DLD1 (cell line): Measurements from ENCODE around the gene NLRC5.

ENCODE experiments used
- in situ Hi-C: cut with HindIII; loops from 2 replicates; pipeline ENCODE4 v1.10.0; 2017; ENCODE audit warnings: low sequenced_read_pairs

The NLRC5 gene

GRCh38 chr16:57070424-57070823 is 81.1 kb downstream of the NLRC5 start:
- in situ Hi-C loops = loop anchor here (10.0 kb wide), 1 partner anchor 74 kb away; no protein-coding TSS in a partner anchor

DNA sequence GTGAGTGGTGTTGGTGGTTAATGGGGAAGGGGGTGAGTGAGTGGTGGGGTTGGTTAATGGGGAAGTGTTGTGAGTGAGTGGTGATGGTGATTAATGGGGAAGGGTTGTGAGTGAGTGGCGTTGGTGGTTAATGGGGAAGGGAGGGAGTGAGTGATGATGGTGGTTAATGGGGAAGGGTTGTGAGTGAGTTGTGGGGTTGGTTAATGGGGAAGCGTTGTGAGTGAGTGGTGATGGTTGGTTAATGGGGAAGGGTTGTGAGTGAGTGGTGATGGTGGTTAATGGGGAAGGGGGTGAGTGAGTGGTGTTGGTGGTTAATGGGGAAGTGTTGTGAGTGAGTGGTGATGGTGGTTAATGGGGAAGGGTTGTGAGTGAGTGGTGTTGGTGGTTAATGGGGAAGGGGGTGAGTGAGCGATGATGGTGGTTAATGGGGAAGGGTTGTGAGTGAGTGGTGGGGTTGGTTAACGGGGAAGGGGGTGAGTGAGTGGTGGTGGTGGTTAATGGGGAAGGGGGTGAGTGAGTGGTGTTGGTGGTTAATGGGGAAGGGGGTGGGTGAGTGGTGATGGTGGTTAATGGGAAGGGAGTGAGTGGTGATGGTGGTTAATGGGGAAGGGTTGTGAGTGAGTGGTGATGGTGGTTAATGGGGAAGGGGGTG is 81.8 kb downstream of the NLRC5 start:
- in situ Hi-C loops = loop anchor here (10.0 kb wide), 1 partner anchor 74 kb away; no protein-coding TSS in a partner anchor

DNA sequence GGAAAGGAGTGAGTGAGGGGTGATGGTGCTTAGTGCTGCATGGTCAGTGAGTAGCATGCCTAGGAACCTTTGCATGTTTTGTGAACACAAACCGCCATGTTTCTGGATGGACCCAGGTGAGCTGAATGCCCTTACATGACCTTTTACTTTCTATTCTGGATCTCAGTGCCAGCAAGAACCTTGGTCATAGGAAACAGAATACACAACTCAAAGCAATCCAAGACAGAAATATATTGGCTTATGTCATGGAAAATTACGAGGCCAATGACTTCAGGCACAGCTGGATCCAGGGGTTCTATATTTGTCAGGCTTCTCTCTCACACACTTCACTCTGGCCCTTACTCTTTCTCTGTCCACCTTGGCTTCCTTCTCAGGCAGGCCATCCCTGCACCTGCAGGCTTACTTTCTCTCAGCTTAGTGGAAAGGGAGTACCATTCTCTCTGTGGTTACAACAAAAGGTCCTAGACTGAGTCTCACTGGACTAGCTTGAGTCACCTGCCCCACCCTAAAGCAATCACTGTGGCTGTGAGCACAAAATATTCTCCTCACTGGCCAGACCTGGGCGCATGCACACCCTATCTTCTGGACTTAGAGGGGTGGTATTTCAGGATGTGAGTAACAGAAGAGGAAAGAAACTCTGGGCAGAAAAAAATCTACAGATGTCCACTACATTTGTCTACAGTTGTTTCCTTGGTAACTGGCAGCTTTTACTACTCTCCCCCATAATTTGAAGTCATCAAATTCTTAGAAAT is 82.7 kb downstream of the NLRC5 start:
- in situ Hi-C loops = loop anchor here (10.0 kb wide), 1 partner anchor 73 kb away; no protein-coding TSS in a partner anchor

- in situ Hi-C loops = loop anchor here (10.0 kb wide), 1 partner anchor 72 kb away; no protein-coding TSS in a partner anchor
Observed at GRCh38 chr16:57072616-57073275, 83.4 kb downstream of the NLRC5 start.

GRCh38 chr16:57077714-57078113 is 88.4 kb downstream of the NLRC5 start:
- in situ Hi-C loops = loop anchor here (10.0 kb wide), 1 partner anchor 67 kb away; no protein-coding TSS in a partner anchor

GRCh38 chr16:57081744-57082143 is 92.4 kb downstream of the NLRC5 start:
- in situ Hi-C loops = no loop called here

- in situ Hi-C loops = no loop called here
Observed at GRCh38 chr16:57082664-57083063, 93.3 kb downstream of the NLRC5 start.

GRCh38 chr16:57083485-57084126 is 94.2 kb downstream of the NLRC5 start:
- in situ Hi-C loops = no loop called here

- in situ Hi-C loops = no loop called here
Observed at GRCh38 chr16:57084257-57084770, 95.0 kb downstream of the NLRC5 start.

- in situ Hi-C loops = no loop called here
Observed at GRCh38 chr16:57084996-57085395, 95.6 kb downstream of the NLRC5 start.

DNA sequence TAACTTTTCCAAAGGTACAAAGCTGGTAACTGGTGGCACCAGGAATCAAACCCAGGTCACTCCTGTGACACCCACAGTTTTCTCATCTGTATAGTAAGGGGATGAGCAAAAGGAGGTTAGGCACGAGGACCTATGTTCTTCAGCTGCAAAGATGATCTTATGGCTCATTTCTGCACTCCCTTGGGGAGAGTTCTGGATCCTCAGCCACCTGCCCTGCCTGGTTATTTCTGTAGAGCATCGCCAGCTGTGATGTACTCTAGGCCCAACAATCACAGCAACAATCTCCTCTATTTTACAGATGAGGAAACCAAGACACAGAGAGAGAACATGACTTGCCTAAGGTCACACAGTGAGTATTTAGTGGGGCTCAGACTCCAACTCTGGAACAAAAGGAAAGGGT is 97.6 kb downstream of the NLRC5 start:
- in situ Hi-C loops = no loop called here

DNA sequence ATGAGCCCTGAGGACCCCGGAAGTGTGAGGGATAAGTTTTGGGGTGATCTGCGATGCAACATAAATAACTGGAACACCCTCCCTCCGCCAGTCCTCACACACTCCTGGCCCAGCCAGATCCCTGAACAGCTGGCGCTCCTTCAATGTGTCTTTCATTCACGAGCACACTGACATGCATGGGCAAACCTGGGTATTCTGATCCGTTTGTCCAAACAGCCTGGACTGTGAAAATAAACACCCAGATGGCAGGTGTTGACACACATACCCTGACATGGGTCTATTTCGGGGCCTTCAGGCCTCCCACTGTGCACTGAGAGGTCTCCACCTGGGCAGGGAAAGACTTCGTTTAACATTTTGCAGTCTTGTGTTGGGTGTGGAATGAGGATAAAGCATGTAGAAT is 100.0 kb downstream of the NLRC5 start:
- in situ Hi-C loops = no loop called here

- in situ Hi-C loops = no loop called here
Observed at GRCh38 chr16:57091200-57091974, 102.0 kb downstream of the NLRC5 start.

DNA sequence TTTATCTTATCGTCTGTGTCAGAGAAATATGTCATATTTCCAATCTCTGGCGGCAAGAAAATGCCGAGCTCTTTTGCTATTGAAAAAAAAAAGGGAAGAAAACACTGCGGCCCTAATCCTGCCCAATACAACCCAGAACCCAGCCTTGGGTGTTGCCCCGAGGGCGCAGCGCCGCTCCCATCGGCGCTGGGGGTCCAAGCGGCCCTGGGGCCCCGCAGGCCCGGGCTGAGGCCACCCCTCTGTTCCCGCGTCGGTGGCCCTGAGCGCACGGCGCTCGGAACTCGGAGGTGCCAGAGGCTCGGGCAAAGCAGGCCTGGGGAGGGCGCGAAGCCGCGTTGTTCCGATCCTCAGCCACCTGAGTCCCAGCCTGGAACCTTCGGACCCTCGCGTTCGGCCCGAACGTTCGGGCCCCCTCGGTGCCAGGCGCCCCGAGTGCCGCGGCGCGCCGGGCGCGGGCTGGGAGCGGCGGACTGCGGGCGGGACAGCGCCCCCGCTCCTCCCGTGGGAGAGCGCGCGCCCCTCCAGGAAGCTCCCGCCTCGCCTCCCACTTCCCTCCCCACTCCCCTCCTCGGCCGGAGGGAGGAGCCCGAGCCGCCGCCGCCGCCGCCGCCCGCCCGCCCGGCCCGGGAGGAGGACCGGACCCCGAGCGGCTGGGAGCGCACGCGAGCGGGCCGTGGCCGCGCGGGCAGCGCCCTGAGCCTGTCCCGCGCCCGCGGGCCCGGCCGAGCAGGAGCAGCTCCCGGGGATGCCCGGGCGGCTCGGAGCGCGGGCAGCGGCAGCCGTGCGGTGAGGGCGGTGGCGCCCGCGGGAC is 102.8 kb downstream of the NLRC5 start, which contains the start of gene CPNE2:
CPNE2 (plus strand) TSS at position 609 of the 811 bp plus-strand sequence. CDS start 18,160 bp downstream, outside the sequence.
- in situ Hi-C loops = no loop called here

- in situ Hi-C loops = no loop called here
Observed at GRCh38 chr16:57092786-57093411, 103.5 kb downstream of the NLRC5 start.

- in situ Hi-C loops = no loop called here
Observed at GRCh38 chr16:57093666-57094564, 104.6 kb downstream of the NLRC5 start.

DNA sequence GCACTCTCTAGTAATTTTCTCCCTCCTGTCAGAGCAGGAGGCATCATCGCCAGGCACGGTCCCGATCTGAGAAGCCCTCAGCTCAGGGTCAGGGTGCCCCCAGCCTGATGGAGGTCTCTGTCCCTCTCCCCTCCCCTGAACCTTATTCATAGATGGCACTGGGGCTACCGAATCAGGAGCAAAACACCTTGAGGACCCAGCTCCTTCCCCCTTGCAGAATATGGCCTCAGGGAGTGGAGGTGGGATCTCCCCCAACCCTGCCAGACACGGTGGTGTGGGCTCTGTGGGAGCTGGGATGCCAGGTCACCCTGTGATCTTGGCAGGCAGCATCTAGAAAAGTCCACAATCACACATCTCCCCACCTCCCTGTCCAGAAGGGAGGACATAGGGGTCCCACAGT is 105.6 kb downstream of the NLRC5 start:
- in situ Hi-C loops = no loop called here

GRCh38 chr16:57096192-57096591 is 106.8 kb downstream of the NLRC5 start:
- in situ Hi-C loops = no loop called here
